Fibroblast of skin of left quadriceps (primary cell): ENCODE measurements around the gene IDE.
"Not testable (repeated sequence)": the region's sequence is repeated elsewhere in the genome, so short reads cannot be mapped to it uniquely, and the experiment has no call there.

Experiments
- DNase-seq, 2 experiments: peaks; one replicate each; pipeline ENCODE4 v3.0.0-alpha.2; 2013; ENCODE audit warnings: low read depth in 2 of 2

IDE gene

GRCh38 chr10:92490387-92490786 lies 83.5 kb downstream of the IDE start:
- DNase-seq: no peak

- DNase-seq: no peak
Observed at GRCh38 chr10:92486637-92487036, 87.3 kb downstream of the IDE start.

- DNase-seq: no peak
Observed at GRCh38 chr10:92483539-92483938, 90.4 kb downstream of the IDE start.

- DNase-seq: no peak
Observed at GRCh38 chr10:92480413-92480812, 93.5 kb downstream of the IDE start.

GRCh38 chr10:92479547-92479946 lies 94.3 kb downstream of the IDE start:
- DNase-seq: no peak

GRCh38 chr10:92478536-92478935 lies 95.4 kb downstream of the IDE start:
- no peak for DNase-seq

- no peak for DNase-seq
Observed at GRCh38 chr10:92475357-92475868, 98.5 kb downstream of the IDE start.

- no peak for DNase-seq
Observed at GRCh38 chr10:92470026-92470425, 103.9 kb downstream of the IDE start.

GRCh38 chr10:92464364-92464763 lies 109.5 kb downstream of the IDE start:
- DNase-seq: no peak

- DNase-seq: no peak
Observed at GRCh38 chr10:92463582-92463981, 110.3 kb downstream of the IDE start.

GRCh38 chr10:92454955-92455354 lies 118.9 kb downstream of the IDE start:
- not testable (repeated sequence) for DNase-seq

GRCh38 chr10:92452313-92452712 lies 121.6 kb downstream of the IDE start:
- no peak for DNase-seq

GRCh38 chr10:92451431-92451830 lies 122.5 kb downstream of the IDE start:
- DNase-seq: no peak

GRCh38 chr10:92450896-92451295 lies 123.0 kb downstream of the IDE start:
- no peak for DNase-seq

GRCh38 chr10:92440578-92440977 lies 133.3 kb downstream of the IDE start:
- no peak for DNase-seq

- no peak for DNase-seq
Observed at GRCh38 chr10:92438220-92438619, 135.7 kb downstream of the IDE start.

GRCh38 chr10:92436611-92437010 lies 137.3 kb downstream of the IDE start:
- DNase-seq: no peak

- not testable (repeated sequence) for DNase-seq
Observed at GRCh38 chr10:92436065-92436464, 137.8 kb downstream of the IDE start.

- no peak for DNase-seq
Observed at GRCh38 chr10:92434385-92434784, 139.5 kb downstream of the IDE start.

GRCh38 chr10:92432596-92432995 lies 141.3 kb downstream of the IDE start:
- DNase-seq: no peak

- DNase-seq: no peak
Observed at GRCh38 chr10:92430103-92430502, 143.8 kb downstream of the IDE start.

- no peak for DNase-seq
Observed at GRCh38 chr10:92421550-92421949, 152.3 kb downstream of the IDE start.

- DNase-seq: no peak
Observed at GRCh38 chr10:92420546-92421275, 153.2 kb downstream of the IDE start.
